SU-DHL-6 (cell line): ENCODE data around the gene DSG3.

ENCODE experiments used
- H2AFZ ChIP-seq: fragments of 200-600 bp; sonication (generic); 2 replicates; pipeline ENCODE4 v1.6.1; 2014; ENCODE audit warnings: low read depth, mild to moderate bottlenecking, moderate library complexity, mixed read lengths, antibody characterized with exemption, low read length; ENCODE audit not compliant: severe bottlenecking
- H3F3A ChIP-seq: fragments of 200-600 bp; shearing (Covaris generic); 2 replicates; pipeline ENCODE4 v1.6.0; 2016; ENCODE audit warnings: antibody characterized with exemption, mild to moderate bottlenecking; ENCODE audit not compliant: insufficient read depth
- H3K27ac ChIP-seq: fragments of 200-600 bp; sonication (generic); 2 replicates; pipeline ENCODE4 v1.5.1; 2016; ENCODE audit warnings: low read depth, mild to moderate bottlenecking, low read length, moderate library complexity, mixed read lengths
- H3K27me3 ChIP-seq: fragments of 200-600 bp; sonication (generic), shearing (Covaris generic); 2 replicates; pipeline ENCODE4 v1.6.0; 2014; ENCODE audit warnings: mild to moderate bottlenecking, low read length
- H3K36me3 ChIP-seq: fragments of 200-600 bp; sonication (generic); 2 replicates; pipeline ENCODE4 v1.6.1; 2014; ENCODE audit warnings: mild to moderate bottlenecking, low read length, mixed read lengths
- H3K4me2 ChIP-seq: fragments of 300-600, 200-600 bp; shearing (Covaris generic), sonication (generic); 2 replicates; pipeline ENCODE4 v1.6.0; 2014; ENCODE audit warnings: low read length, low read depth, mild to moderate bottlenecking; ENCODE audit not compliant: poor library complexity, severe bottlenecking
- H3K4me3 ChIP-seq: fragments of 200-600 bp; sonication (generic); 2 replicates; pipeline ENCODE4 v1.5.1; 2014; ENCODE audit warnings: antibody characterized with exemption, low read length, mild to moderate bottlenecking, mixed read lengths; ENCODE audit not compliant: insufficient read depth, poor library complexity, severe bottlenecking
- H3K79me2 ChIP-seq: fragments of 200-600 bp; sonication (generic); 2 replicates; pipeline ENCODE4 v1.6.1; 2014; ENCODE audit warnings: mild to moderate bottlenecking, low read length, moderate library complexity; ENCODE audit not compliant: insufficient read depth
- H3K9ac ChIP-seq: fragments of 200-600 bp; sonication (generic); 2 replicates; pipeline ENCODE4 v1.7.0; 2014; ENCODE audit warnings: mild to moderate bottlenecking, low read length
- H3K9me2 ChIP-seq: fragments of 200-600 bp; sonication (generic); replicated peaks from 2 replicates; pipeline ENCODE4 v1.6.1; 2014; ENCODE audit warnings: low read length; ENCODE audit not compliant: insufficient read depth
- H3K9me3 ChIP-seq: fragments of 200-600 bp; sonication (generic); 2 replicates; pipeline ENCODE4 v1.6.1; 2014; ENCODE audit warnings: low read length, mixed read lengths; ENCODE audit not compliant: insufficient read depth
- H4K20me1 ChIP-seq: fragments of 200-600 bp; sonication (generic); 2 replicates; pipeline ENCODE4 v1.6.1; 2014; ENCODE audit warnings: low read depth, mild to moderate bottlenecking, antibody characterized with exemption, low read length, moderate library complexity, mixed read lengths
- EZH2phosphoT487 ChIP-seq: fragments of 200-600 bp; sonication (generic), shearing (Covaris generic); conservative IDR thresholded peaks from 2 replicates; pipeline ENCODE4 v1.6.1; 2018; ENCODE audit warnings: mild to moderate bottlenecking, antibody characterized with exemption, low read length, moderate library complexity, mixed read lengths
- TF ChIP-seq, protein P1 (sequence below): fragments of 200-600 bp; sonication (generic); IDR thresholded peaks from one replicate; pipeline ENCODE4 v1.5.1; 2017; ENCODE audit warnings: antibody characterized with exemption, mild to moderate bottlenecking, low read length, moderate library complexity; ENCODE audit not compliant: insufficient read depth, poor library complexity, severe bottlenecking

The DSG3 gene

DNA sequence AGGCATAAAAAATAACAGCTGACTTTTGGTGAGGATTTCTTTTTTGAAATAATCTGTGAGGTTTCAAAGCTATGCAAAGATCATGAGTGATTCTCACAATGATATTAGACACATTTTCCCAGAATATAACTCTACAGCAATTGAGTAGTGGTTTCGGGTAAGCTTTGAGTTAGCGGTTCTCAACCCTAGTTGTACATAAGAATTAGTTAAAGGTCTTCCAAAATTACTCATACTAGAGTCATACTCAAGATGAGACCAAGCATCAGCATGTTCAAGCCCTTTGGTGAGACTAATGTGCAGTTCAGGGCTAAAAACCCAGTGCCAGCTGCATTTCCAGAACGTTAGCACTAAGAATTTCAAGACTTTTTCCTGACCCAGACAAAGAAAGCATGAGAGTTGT lies 39.9 kb upstream of the DSG3 start:
- H3F3A ChIP-seq, result no peaks in the 10 kb centered on the region
- H4K20me1 ChIP-seq, result no peaks in the 10 kb centered on the region
- no peaks in the 10 kb centered on the region for H3K9me2 ChIP-seq
- no peak overlapping the region for H3K4me2 ChIP-seq
- TF ChIP-seq EZH2phosphoT487, result no peak
- TF ChIP-seq, protein P1, sequence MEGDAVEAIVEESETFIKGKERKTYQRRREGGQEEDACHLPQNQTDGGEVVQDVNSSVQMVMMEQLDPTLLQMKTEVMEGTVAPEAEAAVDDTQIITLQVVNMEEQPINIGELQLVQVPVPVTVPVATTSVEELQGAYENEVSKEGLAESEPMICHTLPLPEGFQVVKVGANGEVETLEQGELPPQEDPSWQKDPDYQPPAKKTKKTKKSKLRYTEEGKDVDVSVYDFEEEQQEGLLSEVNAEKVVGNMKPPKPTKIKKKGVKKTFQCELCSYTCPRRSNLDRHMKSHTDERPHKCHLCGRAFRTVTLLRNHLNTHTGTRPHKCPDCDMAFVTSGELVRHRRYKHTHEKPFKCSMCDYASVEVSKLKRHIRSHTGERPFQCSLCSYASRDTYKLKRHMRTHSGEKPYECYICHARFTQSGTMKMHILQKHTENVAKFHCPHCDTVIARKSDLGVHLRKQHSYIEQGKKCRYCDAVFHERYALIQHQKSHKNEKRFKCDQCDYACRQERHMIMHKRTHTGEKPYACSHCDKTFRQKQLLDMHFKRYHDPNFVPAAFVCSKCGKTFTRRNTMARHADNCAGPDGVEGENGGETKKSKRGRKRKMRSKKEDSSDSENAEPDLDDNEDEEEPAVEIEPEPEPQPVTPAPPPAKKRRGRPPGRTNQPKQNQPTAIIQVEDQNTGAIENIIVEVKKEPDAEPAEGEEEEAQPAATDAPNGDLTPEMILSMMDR, result no peak
- H3K4me3 ChIP-seq, result no peak overlapping the region
- no peaks in the 10 kb centered on the region for H3K36me3 ChIP-seq
- H3K9me3 ChIP-seq, result no peaks in the 10 kb centered on the region
- H2AFZ ChIP-seq, result no peak overlapping the region
- H3K27me3 ChIP-seq, result no peaks in the 10 kb centered on the region
- no peak overlapping the region for H3K9ac ChIP-seq
- H3K79me2 ChIP-seq, result no peaks in the 10 kb centered on the region
- no peak overlapping the region for H3K27ac ChIP-seq

DNA sequence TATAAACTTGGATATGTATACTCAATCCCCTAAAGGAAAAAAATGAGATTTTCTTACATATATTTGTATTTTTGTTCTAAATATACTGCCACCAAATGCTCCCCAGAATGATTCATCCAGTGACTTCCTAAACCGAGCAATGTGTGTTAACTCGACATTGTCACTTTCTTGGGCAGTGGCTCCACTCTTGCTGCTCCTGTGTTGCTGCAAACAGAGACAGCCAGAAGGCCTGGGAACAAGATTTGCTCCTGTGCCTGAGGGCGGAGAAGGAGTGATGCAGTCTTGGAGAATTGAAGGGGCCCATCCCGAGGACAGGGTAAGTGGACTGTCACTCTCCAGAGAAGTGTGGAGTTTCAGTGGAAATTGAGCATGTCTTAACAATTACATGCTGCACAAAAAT lies 38.3 kb upstream of the DSG3 start:
- Histone ChIP-seq H3K27me3 (no peaks in the 10 kb centered on the region), H3K9me2 (no peaks in the 10 kb centered on the region), H3K36me3 (no peaks in the 10 kb centered on the region), H4K20me1 (no peaks in the 10 kb centered on the region), H3K27ac (no peak overlapping the region), H3K4me3 (no peak overlapping the region), H3F3A (no peaks in the 10 kb centered on the region), H3K79me2 (no peaks in the 10 kb centered on the region), H2AFZ (no peak overlapping the region), H3K9ac (no peak overlapping the region), H3K9me3 (no peaks in the 10 kb centered on the region), H3K4me2 (no peak overlapping the region)
- TF ChIP-seq, protein P1, result no peak
- TF ChIP-seq EZH2phosphoT487, result no peak

DNA sequence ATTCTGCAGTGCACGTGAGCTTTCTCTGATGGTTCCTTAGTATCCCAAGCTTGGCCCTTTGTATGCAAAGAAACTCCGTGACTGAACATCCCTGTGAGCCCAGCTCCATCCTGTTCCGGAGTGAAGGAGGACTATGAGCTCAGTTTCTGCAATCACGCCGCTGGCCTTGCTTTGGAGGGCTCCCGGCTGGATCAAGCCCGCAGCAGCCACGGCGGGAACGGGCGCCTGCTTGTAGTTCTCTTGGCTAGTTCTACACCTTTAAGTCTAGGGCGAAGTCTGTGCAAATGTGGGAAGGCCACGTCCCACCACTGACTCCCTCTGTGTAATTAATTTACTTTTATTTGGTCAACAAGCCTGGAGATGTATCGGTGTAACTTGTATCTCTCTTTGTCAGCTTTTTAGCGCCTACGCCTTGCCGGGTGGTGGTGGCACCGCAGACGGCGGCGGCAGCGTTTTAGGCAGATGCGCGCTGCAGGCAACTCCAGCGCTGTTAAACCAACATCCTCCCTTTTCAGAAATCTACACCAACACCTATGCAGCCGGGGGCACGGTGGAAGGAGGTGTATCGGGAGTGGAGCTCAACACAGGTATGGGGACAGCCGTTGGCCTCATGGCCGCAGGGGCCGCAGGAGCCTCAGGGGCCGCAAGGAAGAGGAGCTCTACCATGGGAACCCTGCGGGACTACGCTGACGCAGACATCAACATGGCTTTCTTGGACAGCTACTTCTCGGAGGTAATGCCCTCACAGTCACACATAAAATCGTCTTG lies 36.6 kb upstream of the DSG3 start:
- no peak overlapping the region for H3K4me3 ChIP-seq
- no peaks in the 10 kb centered on the region for H4K20me1 ChIP-seq
- no peaks in the 10 kb centered on the region for H3K79me2 ChIP-seq
- H3K27me3 ChIP-seq, result no peaks in the 10 kb centered on the region
- no peaks in the 10 kb centered on the region for H3K9me3 ChIP-seq
- TF ChIP-seq, protein P1, result no peak
- no peak overlapping the region for H3K4me2 ChIP-seq
- no peak overlapping the region for H2AFZ ChIP-seq
- no peaks in the 10 kb centered on the region for H3F3A ChIP-seq
- no peak overlapping the region for H3K9ac ChIP-seq
- no peaks in the 10 kb centered on the region for H3K36me3 ChIP-seq
- H3K9me2 ChIP-seq, result no peaks in the 10 kb centered on the region
- no peak overlapping the region for H3K27ac ChIP-seq
